ENCODE data around the gene HNRNPAB.

- no peak for TF ChIP-seq EZH2 (IDR thresholded peaks at IDR 0.05; ENCODE audit: borderline replicate concordance, low read depth, low read length, severe bottlenecking)
- TF ChIP-seq, protein P1, sequence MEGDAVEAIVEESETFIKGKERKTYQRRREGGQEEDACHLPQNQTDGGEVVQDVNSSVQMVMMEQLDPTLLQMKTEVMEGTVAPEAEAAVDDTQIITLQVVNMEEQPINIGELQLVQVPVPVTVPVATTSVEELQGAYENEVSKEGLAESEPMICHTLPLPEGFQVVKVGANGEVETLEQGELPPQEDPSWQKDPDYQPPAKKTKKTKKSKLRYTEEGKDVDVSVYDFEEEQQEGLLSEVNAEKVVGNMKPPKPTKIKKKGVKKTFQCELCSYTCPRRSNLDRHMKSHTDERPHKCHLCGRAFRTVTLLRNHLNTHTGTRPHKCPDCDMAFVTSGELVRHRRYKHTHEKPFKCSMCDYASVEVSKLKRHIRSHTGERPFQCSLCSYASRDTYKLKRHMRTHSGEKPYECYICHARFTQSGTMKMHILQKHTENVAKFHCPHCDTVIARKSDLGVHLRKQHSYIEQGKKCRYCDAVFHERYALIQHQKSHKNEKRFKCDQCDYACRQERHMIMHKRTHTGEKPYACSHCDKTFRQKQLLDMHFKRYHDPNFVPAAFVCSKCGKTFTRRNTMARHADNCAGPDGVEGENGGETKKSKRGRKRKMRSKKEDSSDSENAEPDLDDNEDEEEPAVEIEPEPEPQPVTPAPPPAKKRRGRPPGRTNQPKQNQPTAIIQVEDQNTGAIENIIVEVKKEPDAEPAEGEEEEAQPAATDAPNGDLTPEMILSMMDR (IDR thresholded peaks at IDR 0.05; ENCODE audit: extremely low read depth in 1 of 2, insufficient read depth in 1 of 2, low read depth in 1 of 2, low read length in 2 of 2), result no peak
Observed at GRCh38 chr5:178247481-178248456, 43.4 kb downstream of the HNRNPAB start.
